Eye (tissue), 1 donor: ENCODE results near the gene VSX1.

Source experiments
- DNase-seq: peaks from one replicate; pipeline ENCODE4 v3.0.0-alpha.2; 2015

The VSX1 gene

GRCh38 chr20:25065625-25066338, 16.2 kb downstream of the VSX1 start:
- peak; percentile 94 for DNase-seq

- peak; percentile 32 for DNase-seq
Measured at GRCh38 chr20:25065072-25065624, 16.8 kb downstream of the VSX1 start.

GRCh38 chr20:25064561-25065071, 17.3 kb downstream of the VSX1 start:
- peak; percentile 40 for DNase-seq

- no peak for DNase-seq
Measured at GRCh38 chr20:25063981-25064380, 18.0 kb downstream of the VSX1 start.

- DNase-seq: no peak
Measured at GRCh38 chr20:25063546-25063945, 18.4 kb downstream of the VSX1 start.

- no peak for DNase-seq
Measured at GRCh38 chr20:25062841-25063240, 19.1 kb downstream of the VSX1 start.

GRCh38 chr20:25061821-25062530, 20.0 kb downstream of the VSX1 start:
- no peak for DNase-seq

GRCh38 chr20:25061103-25061799, 20.7 kb downstream of the VSX1 start:
- no peak for DNase-seq

GRCh38 chr20:25059866-25060465, 22.0 kb downstream of the VSX1 start:
- DNase-seq: no peak

GRCh38 chr20:25058847-25059810, 22.8 kb downstream of the VSX1 start:
- DNase-seq: no peak

- peak; percentile 78 for DNase-seq
Measured at GRCh38 chr20:25058051-25058846, 23.7 kb downstream of the VSX1 start, which contains the start of gene ACSS1. Gene ACSS1, minus strand, starts transcription at chr20:25058139. Its CDS starts 37 bp downstream, at chr20:25058102.

GRCh38 chr20:25057234-25058050, 24.5 kb downstream of the VSX1 start:
- peak; percentile 83 for DNase-seq

GRCh38 chr20:25056690-25057233, 25.2 kb downstream of the VSX1 start:
- no peak for DNase-seq

GRCh38 chr20:25055711-25056495, 26.0 kb downstream of the VSX1 start:
- no peak for DNase-seq

- DNase-seq: no peak
Measured at GRCh38 chr20:25054995-25055629, 26.8 kb downstream of the VSX1 start.

- no peak for DNase-seq
Measured at GRCh38 chr20:25054096-25054820, 27.7 kb downstream of the VSX1 start.
